CD4-positive, alpha-beta T cell treated with Interleukin-17A for 1 hour (primary cell): ENCODE measurements around the gene SYT5.
"Not testable (repeated sequence)": the region's sequence is repeated elsewhere in the genome, so short reads cannot be mapped to it uniquely, and the experiment has no call there.

Experiments
- DNase-seq: peaks from one replicate; pipeline ENCODE4 v3.0.0-alpha.2; 2020

Gene SYT5

GRCh38 chr19:55206664-55207500, 26.8 kb upstream of the SYT5 start:
- DNase-seq, result peak; percentile 8

GRCh38 chr19:55202199-55202598, 22.1 kb upstream of the SYT5 start:
- DNase-seq, result peak; percentile 20

- DNase-seq, result no peak
Observed at GRCh38 chr19:55199620-55200204, 19.6 kb upstream of the SYT5 start.

GRCh38 chr19:55198651-55199050, 18.6 kb upstream of the SYT5 start:
- DNase-seq, result no peak

- no peak for DNase-seq
Observed at GRCh38 chr19:55197528-55197927, 17.4 kb upstream of the SYT5 start.

- no peak for DNase-seq
Observed at GRCh38 chr19:55196803-55197202, 16.7 kb upstream of the SYT5 start.

GRCh38 chr19:55193481-55193880, 13.4 kb upstream of the SYT5 start:
- no peak for DNase-seq

- no peak for DNase-seq
Observed at GRCh38 chr19:55189403-55189835, 9.3 kb upstream of the SYT5 start.

GRCh38 chr19:55188625-55189024, 8.5 kb upstream of the SYT5 start:
- no peak for DNase-seq

GRCh38 chr19:55186080-55186479, 6.0 kb upstream of the SYT5 start:
- no peak for DNase-seq

GRCh38 chr19:55181740-55182139, 1.7 kb upstream of the SYT5 start:
- DNase-seq, result no peak

- DNase-seq, result peak; percentile 95
Observed at GRCh38 chr19:55178781-55179599, 1.1 kb downstream of the SYT5 start.

GRCh38 chr19:55176076-55176475, 4.0 kb downstream of the SYT5 start:
- no peak for DNase-seq

- no peak for DNase-seq
Observed at GRCh38 chr19:55175117-55175867, 4.8 kb downstream of the SYT5 start.

GRCh38 chr19:55174425-55175116, 5.5 kb downstream of the SYT5 start:
- no peak for DNase-seq

GRCh38 chr19:55173714-55174409, 6.2 kb downstream of the SYT5 start:
- peak; percentile 27 for DNase-seq

GRCh38 chr19:55173186-55173713, 6.8 kb downstream of the SYT5 start:
- no peak for DNase-seq

- no peak for DNase-seq
Observed at GRCh38 chr19:55172741-55173140, 7.3 kb downstream of the SYT5 start.

- not testable (repeated sequence) for DNase-seq
Observed at GRCh38 chr19:55172318-55172717, 7.8 kb downstream of the SYT5 start.

GRCh38 chr19:55171440-55171839, 8.6 kb downstream of the SYT5 start:
- DNase-seq, result no peak

- DNase-seq, result no peak
Observed at GRCh38 chr19:55169136-55169535, 11.0 kb downstream of the SYT5 start.
